H1 (cell line): ENCODE results near the gene SLC32A1. TPM values are rescaled to one million over a fixed set of nuclear protein-coding genes. Genes with fewer than 3 reads are reported as not detected.
A peak's percentile ranks its signal among the peaks of the same experiment; 100 is the strongest.

Source experiments
- CTCF ChIA-PET: fragments of 300-600 bp; sonication (Branson Sonifier 250); formaldehyde crosslinking; loops from one replicate; lab custom pipeline; 2021; ENCODE audit not compliant: partially characterized antibody; lab: Charles Lee
- POLR2A ChIA-PET: fragments of 300-600 bp; sonication (Branson Sonifier 250); formaldehyde crosslinking; loops from one replicate; lab custom pipeline; 2021; ENCODE audit warnings: inconsistent platforms; ENCODE audit not compliant: partially characterized antibody; lab: Charles Lee
- DNase-seq, 2 experiments: peaks; one replicate each; pipeline versions ENCODE4 v3.0.0 to v3.0.0-alpha.2; 2010 to 2022; ENCODE audit warnings: low spot score in 2 of 2, low read depth in 1 of 2, mixed read lengths in 1 of 2
- FAIRE-seq: peaks from 2 replicates; lab custom pipeline; 2011; peaks lifted over from hg19 to GRCh38; lab: Jason Lieb, UNC
- H2AFZ ChIP-seq: 2 replicates; pipeline ENCODE4 v1.8.1; 2012; ENCODE audit warnings: low read length, inconsistent platforms
- H2AK5ac ChIP-seq: 2 replicates; pipeline ENCODE4 v1.6.1; 2013; ENCODE audit warnings: low read depth, low read length
- H2BK120ac ChIP-seq: replicated peaks from 2 replicates; pipeline ENCODE3; 2013; ENCODE audit warnings: low read depth, low read length, inconsistent platforms
- H2BK12ac ChIP-seq: 2 replicates; pipeline ENCODE4 v1.6.1; 2013; ENCODE audit warnings: low read depth, low read length
- H2BK15ac ChIP-seq: 2 replicates; pipeline ENCODE4 v1.6.1; 2013; ENCODE audit warnings: low read length
- H2BK20ac ChIP-seq: 2 replicates; pipeline ENCODE4 v1.6.1; 2013; ENCODE audit warnings: low read length
- H2BK5ac ChIP-seq: 2 replicates; pipeline ENCODE4 v1.6.1; 2013; ENCODE audit warnings: low read depth, low read length
- H3K14ac ChIP-seq: 2 replicates; pipeline ENCODE4 v1.6.1; 2013; ENCODE audit warnings: inconsistent platforms; ENCODE audit not compliant: insufficient read length
- H3K18ac ChIP-seq: 2 replicates; pipeline ENCODE4 v1.6.1; 2013; ENCODE audit warnings: low read length; ENCODE audit errors: extremely low read depth
- H3K23ac ChIP-seq: 2 replicates; pipeline ENCODE4 v1.6.1; 2013; ENCODE audit warnings: inconsistent platforms; ENCODE audit not compliant: insufficient read length
- H3K23me2 ChIP-seq: 2 replicates; pipeline ENCODE4 v1.6.1; 2013; ENCODE audit warnings: low read depth, low read length
- H3K27ac ChIP-seq: 2 replicates; pipeline ENCODE4 v1.6.1; 2011; ENCODE audit warnings: low read depth, low read length, inconsistent platforms
- H3K27me3 ChIP-seq, 4 experiments: replicated peaks in 1 of 4; 1 replicate in 1 of 4; 2 replicates in 3 of 4; pipeline versions ENCODE4 v1.6.1 to v1.8.1; 2011 to 2013; ENCODE audit warnings: low read length in 3 of 4, mild to moderate bottlenecking in 3 of 4, inconsistent platforms in 2 of 4, mixed read lengths in 2 of 4, moderate library complexity in 1 of 4; ENCODE audit not compliant: control insufficient read depth in 3 of 4, insufficient read depth in 3 of 4; ENCODE audit errors: extremely low read depth in 1 of 4
- H3K36me3 ChIP-seq, 4 experiments: 2 replicates each; pipeline versions ENCODE4 v1.6.1 to v1.8.1; 2011 to 2013; ENCODE audit warnings: mild to moderate bottlenecking in 4 of 4, low read length in 3 of 4, moderate library complexity in 2 of 4, control low read depth in 1 of 4, inconsistent platforms in 1 of 4; ENCODE audit not compliant: insufficient read depth in 4 of 4, control insufficient read depth in 2 of 4
- H3K4ac ChIP-seq: replicated peaks from 2 replicates; pipeline ENCODE3; 2013; ENCODE audit warnings: low read length, low read depth, mixed read lengths, inconsistent platforms; ENCODE audit not compliant: insufficient read length
- H3K4me1 ChIP-seq, 4 experiments: replicated peaks in 1 of 4; 1 replicate in 1 of 4; 2 replicates in 3 of 4; pipeline versions ENCODE4 v1.6.1 to v1.8.1; 2011 to 2013; ENCODE audit warnings: low read length in 3 of 4, inconsistent platforms in 2 of 4, mixed read lengths in 1 of 4; ENCODE audit not compliant: insufficient read depth in 4 of 4, control insufficient read depth in 3 of 4
- H3K4me2 ChIP-seq, 2 experiments: 2 replicates each; pipeline versions ENCODE4 v1.6.1 to v1.8.1; 2011 to 2013; ENCODE audit warnings: low read depth in 2 of 2, low read length in 2 of 2, control low read depth in 1 of 2, inconsistent platforms in 1 of 2, mild to moderate bottlenecking in 1 of 2; ENCODE audit not compliant: insufficient read depth in 1 of 2
- H3K4me3 ChIP-seq, 4 experiments: fragments of 200-600, 300-600 bp in 1 of 4; sonication (generic), shearing (Covaris generic), sonication (Bioruptor Twin) in 1 of 4; 2 replicates each; pipeline versions ENCODE4 v1.5.1 to v1.8.1; 2011 to 2016; ENCODE audit warnings: low read length in 4 of 4, low read depth in 3 of 4, control low read depth in 2 of 4, inconsistent platforms in 2 of 4, mild to moderate bottlenecking in 2 of 4, mixed read lengths in 1 of 4, moderate library complexity in 1 of 4; ENCODE audit not compliant: insufficient read depth in 2 of 4; ENCODE audit errors: extremely low read depth in 1 of 4
- H3K56ac ChIP-seq: replicated peaks from 2 replicates; pipeline ENCODE3; 2013; ENCODE audit warnings: low read depth, mild to moderate bottlenecking, mixed read lengths, low read length, inconsistent platforms; ENCODE audit not compliant: insufficient read length
- H3K79me1 ChIP-seq: 2 replicates; pipeline ENCODE4 v1.6.1; 2013; ENCODE audit warnings: low read depth, low read length, control low read depth
- H3K79me2 ChIP-seq, 2 experiments: 2 replicates each; pipeline versions ENCODE4 v1.6.1 to v1.8.1; 2012 to 2013; ENCODE audit warnings: low read length in 2 of 2, mild to moderate bottlenecking in 2 of 2, inconsistent platforms in 1 of 2; ENCODE audit not compliant: insufficient read depth in 2 of 2, control insufficient read depth in 1 of 2
- H3K9ac ChIP-seq, 4 experiments: replicated peaks in 1 of 4; 1 replicate in 1 of 4; 2 replicates in 3 of 4; pipeline versions ENCODE4 v1.6.1 to v1.8.1; 2011 to 2013; ENCODE audit warnings: low read depth in 3 of 4, low read length in 3 of 4, control low read depth in 2 of 4, mild to moderate bottlenecking in 2 of 4, moderate library complexity in 2 of 4, inconsistent platforms in 1 of 4; ENCODE audit errors: extremely low read depth in 1 of 4
- H3K9me3 ChIP-seq, 2 experiments: 2 replicates each; pipeline versions ENCODE4 v1.6.1 to v1.8.1; 2012 to 2013; ENCODE audit warnings: mild to moderate bottlenecking in 2 of 2, moderate library complexity in 2 of 2, control low read depth in 1 of 2, inconsistent platforms in 1 of 2, low read depth in 1 of 2, low read length in 1 of 2, mixed read lengths in 1 of 2; ENCODE audit not compliant: insufficient read depth in 2 of 2
- H4K20me1 ChIP-seq, 2 experiments: replicated peaks in 1 of 2; 2 replicates each; pipeline versions ENCODE3 to v1.8.1; 2011 to 2013; ENCODE audit warnings: inconsistent platforms in 2 of 2, low read length in 2 of 2, mild to moderate bottlenecking in 1 of 2; ENCODE audit not compliant: insufficient read depth in 2 of 2, control insufficient read depth in 1 of 2
- H4K5ac ChIP-seq: 2 replicates; pipeline ENCODE4 v1.6.1; 2013; ENCODE audit warnings: low read length, low read depth, mixed read lengths, inconsistent platforms; ENCODE audit not compliant: insufficient read length
- H4K8ac ChIP-seq: 2 replicates; pipeline ENCODE4 v1.8.0; 2013; ENCODE audit warnings: mild to moderate bottlenecking, moderate library complexity, low read length, inconsistent platforms; ENCODE audit not compliant: insufficient read depth; ENCODE audit errors: extremely low read depth
- H4K91ac ChIP-seq: replicated peaks from 2 replicates; pipeline ENCODE3; 2013; ENCODE audit warnings: low read length, mixed read lengths, inconsistent platforms; ENCODE audit not compliant: insufficient read length
- KDM1A ChIP-seq: fragments of 200-600, 300-600 bp; sonication (generic); IDR thresholded peaks from 2 replicates; pipeline ENCODE4 v1.7.1; 2016; ENCODE audit warnings: mild to moderate bottlenecking, low read length, borderline replicate concordance
- NANOG ChIP-seq: IDR thresholded peaks from 2 replicates; pipeline ENCODE4 v1.6.1; 2011; ENCODE audit warnings: low read length, low read depth, mild to moderate bottlenecking, inconsistent platforms; ENCODE audit not compliant: insufficient read depth, poor library complexity, severe bottlenecking
- POLR2AphosphoS5 ChIP-seq: IDR thresholded peaks from 2 replicates; pipeline ENCODE4 v1.6.1; 2011; ENCODE audit warnings: low read depth, low read length
- POU5F1 ChIP-seq: IDR thresholded peaks from 2 replicates; pipeline ENCODE4 v1.6.1; 2011; ENCODE audit warnings: low read depth, mild to moderate bottlenecking, low read length, moderate library complexity
- SIRT6 ChIP-seq: IDR thresholded peaks from one replicate; pipeline ENCODE4 v1.7.1; 2012; ENCODE audit warnings: low read length, inconsistent platforms
- SP2 ChIP-seq: IDR thresholded peaks from 2 replicates; pipeline ENCODE4 v1.6.1; 2012; ENCODE audit warnings: mild to moderate bottlenecking, low read length, inconsistent platforms
- TCF12 ChIP-seq: IDR thresholded peaks from 2 replicates; pipeline ENCODE4 v1.6.1; 2011; ENCODE audit warnings: low read depth, mild to moderate bottlenecking, low read length
- WGBS, 2 experiments: shearing (Covaris generic) in 1 of 2; methylation state at CpG; one replicate each; pipeline versions ENCODE4 v1.1.6 to v1.1.7; 2013 to 2015; ENCODE audit warnings: low lambda C conversion rate in 2 of 2, mixed read lengths in 2 of 2, inconsistent platforms in 1 of 2, low coverage in 1 of 2, missing lambda C conversion rate in 1 of 2; ENCODE audit not compliant: insufficient replicate concordance in 2 of 2, insufficient coverage in 1 of 2, insufficient read length in 1 of 2; ENCODE audit errors: extremely low coverage in 1 of 2, missing lambda C conversion rate in 1 of 2; 5-methylcytosine and 5-hydroxymethylcytosine counted together
- polyA plus RNA-seq, 7 experiments: library from polyadenylated mRNA; depleted of rRNA in 3 of 7; stranded (reverse) in 5 of 7; unstranded in 2 of 7; fragments of >200 nt in 5 of 7; fragments of 200-250 nt in 2 of 7; gene quantifications; 1 replicate in 5 of 7; 2 replicates in 1 of 7; 4 replicates in 1 of 7; pipeline versions ENCODE4 v1.2.1 to v1.2.3, GENCODE V29; 2011 to 2013; ENCODE audit warnings: missing spikeins in 2 of 7, mixed read lengths in 2 of 7
- total RNA-seq: library from RNA; stranded (reverse); fragmentation: NEBNext Ultra II Directional; extraction: Animal tissue kit (Norgen Biotek cat#: 25700); gene quantifications from 2 replicates; pipeline ENCODE4 v1.2.1, GENCODE V29; 2021
- TF ChIP-seq, protein P1 (sequence below): IDR thresholded peaks from 2 replicates; pipeline ENCODE4 v1.6.1; 2011; ENCODE audit warnings: low read depth, mild to moderate bottlenecking, low read length; ENCODE audit not compliant: insufficient read depth

SLC32A1 gene
- total and polyA plus RNA-seq, 2 of the 8 experiments (the other 6 are each of a cell fraction or from before 2014, with no cell fraction given): 0.09 to 0.15 TPM

- Histone ChIP-seq H3K18ac (no peak overlapping the region), H3K56ac (no peak overlapping the region), H3K4me1 (0 out of 7 replicates have a peak, but pooled peaks cover 0 to 2% (median 0%) of the 10 kb centered on the region in 4 experiments), H3K9ac (no peak overlapping the region), H4K20me1 (no peaks in the 10 kb centered on the region), H3K79me2 (no peaks in the 10 kb centered on the region), H4K8ac (no peak overlapping the region), H3K27me3 (no peaks in the 10 kb centered on the region), H2BK5ac (no peak overlapping the region), H3K14ac (no peak overlapping the region), H3K23me2 (no peaks in the 10 kb centered on the region), H3K79me1 (no peaks in the 10 kb centered on the region; the same call in 1 of the 2 replicates), H3K4ac (no peak overlapping the region), H2AFZ (no peak overlapping the region), H3K27ac (no peak overlapping the region), H3K36me3 (peaks cover 9 to 59% (median 26%) of the 10 kb centered on the region in 4 experiments; a peak in 6 of 8 replicates), H4K91ac (no peak overlapping the region), H2BK120ac (no peak overlapping the region), H2AK5ac (no peak overlapping the region), H3K4me2 (no peak overlapping the region), H3K9me3 (peaks cover 0 to 3% of the 10 kb centered on the region in 2 experiments; a peak in 1 of 4 replicates), H2BK15ac (no peak overlapping the region), H2BK12ac (no peak overlapping the region), H4K5ac (no peak overlapping the region), H3K4me3 (no peak overlapping the region), H2BK20ac (0 out of 2 replicates have a peak overlapping the region, but pooled peaks have one; percentile 0), H3K23ac (no peak overlapping the region)
- ChIA-PET CTCF (interaction anchor here (0.7 to 1.6 kb wide), 5 partner anchors 13 to 122 kb away, joined by 3 to 5 read pairs (median 3); partner anchors contain the start of gene ACTR5), POLR2A (interaction anchor here (1.0 to 1.8 kb wide), 2 partner anchors 9 to 13 kb away, joined by 3 to 8 read pairs; no protein-coding TSS in a partner anchor)
- 74% methylated on average over 3 of the region's 3 CpGs; no CpG with 5 or more reads in 1 of the 2 experiments for WGBS, 2 experiments
- no peak for DNase-seq
- TF ChIP-seq NANOG: no peak
- TF ChIP-seq POLR2AphosphoS5: no peak
- TF ChIP-seq KDM1A: no peak
- no peak for TF ChIP-seq SP2
- TF ChIP-seq TCF12: no peak
- TF ChIP-seq POU5F1: no peak
- TF ChIP-seq, protein P1, sequence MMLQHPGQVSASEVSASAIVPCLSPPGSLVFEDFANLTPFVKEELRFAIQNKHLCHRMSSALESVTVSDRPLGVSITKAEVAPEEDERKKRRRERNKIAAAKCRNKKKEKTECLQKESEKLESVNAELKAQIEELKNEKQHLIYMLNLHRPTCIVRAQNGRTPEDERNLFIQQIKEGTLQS: no peak
- no peak for TF ChIP-seq SIRT6
- FAIRE-seq: no peak
Measured at GRCh38 chr20:38770546-38770945, 46.3 kb downstream of the SLC32A1 start.
